ENCODE measurements around the gene RASA1. TPM values are rescaled to one million over a fixed set of nuclear protein-coding genes. Genes with fewer than 3 reads are reported as not detected.

RASA1 gene
- total RNA-seq, 4 donors from 2014 or later: 12.0 to 16.8 (median 12.2) TPM

DNA sequence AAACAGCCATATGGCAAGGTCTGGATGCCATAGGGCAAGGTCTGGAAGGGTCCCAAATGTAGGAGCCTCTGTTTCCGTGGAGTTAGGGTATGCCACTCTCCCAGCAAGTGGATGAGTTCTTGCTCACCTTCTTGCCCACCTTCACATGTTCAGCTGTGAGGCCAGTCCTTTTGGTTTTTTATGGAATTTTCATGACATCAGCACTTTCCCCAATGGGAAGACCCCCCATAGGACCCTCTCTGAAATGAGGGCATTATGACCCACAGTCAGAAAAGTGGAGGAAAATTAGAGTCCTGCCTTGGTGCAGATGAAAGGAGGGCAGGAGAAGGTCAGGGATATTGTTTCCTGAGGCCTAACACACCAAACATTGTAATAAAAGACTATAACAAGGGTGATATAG, 53.9 kb downstream of the RASA1 start:
- H3K36me3 ChIP-seq: no peaks in the 10 kb centered on the region
- ATAC-seq (no peak), DNase-seq (no peak)
- no peak overlapping the region for H3K27ac ChIP-seq
- H3K4me3 ChIP-seq: no peak overlapping the region
- no peaks in the 10 kb centered on the region for H3K27me3 ChIP-seq
- TF ChIP-seq CTCF (IDR thresholded peaks at IDR 0.05 in 4 of 5, conservative IDR thresholded peaks at IDR 0.05 in 1 of 5): no peak
- TF ChIP-seq POLR2A (IDR thresholded peaks at IDR 0.05): no peak
- no peaks in the 10 kb centered on the region for H3K4me1 ChIP-seq
- intact Hi-C loops (cut with DNase I; ENCODE audit: low total_unique reads): no loop called here
- in situ Hi-C loops (cut with MboI; ENCODE audit: low sequenced_read_pairs in 4 of 4): no loop called here
- H3K9me3 ChIP-seq: no peaks in the 10 kb centered on the region

DNA sequence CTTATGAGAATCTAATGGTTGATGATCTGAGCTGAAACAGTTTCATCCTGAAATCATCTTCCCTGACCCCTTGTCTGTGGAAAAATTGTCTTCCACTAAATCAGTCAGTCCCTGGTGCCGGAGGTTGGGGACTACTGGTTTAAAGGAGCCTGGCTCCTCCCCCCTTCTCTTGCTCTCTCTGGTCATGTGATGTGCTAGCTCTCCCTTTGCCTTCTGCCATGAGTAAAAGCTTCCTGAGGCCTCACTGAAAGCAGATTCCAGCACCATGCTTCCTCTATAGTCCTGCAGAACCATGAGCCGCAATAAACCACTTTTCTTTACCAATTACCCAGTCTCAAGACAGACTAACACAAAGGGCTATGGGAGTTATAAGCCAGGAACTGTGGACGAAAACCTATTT, 54.7 kb downstream of the RASA1 start:
- no peak overlapping the region for H3K27ac ChIP-seq
- H3K9me3 ChIP-seq: no peaks in the 10 kb centered on the region
- TF ChIP-seq CTCF (IDR thresholded peaks at IDR 0.05 in 4 of 5, conservative IDR thresholded peaks at IDR 0.05 in 1 of 5): no peak
- TF ChIP-seq POLR2A (IDR thresholded peaks at IDR 0.05): no peak
- no peaks in the 10 kb centered on the region for H3K36me3 ChIP-seq
- in situ Hi-C loops (cut with MboI; ENCODE audit: low sequenced_read_pairs in 4 of 4): no loop called here
- no peak for DNase-seq
- no peak overlapping the region for H3K4me3 ChIP-seq
- H3K4me1 ChIP-seq: no peaks in the 10 kb centered on the region
- no peaks in the 10 kb centered on the region for H3K27me3 ChIP-seq
- no peak for ATAC-seq
- intact Hi-C loops (cut with DNase I; ENCODE audit: low total_unique reads): no loop called here

DNA sequence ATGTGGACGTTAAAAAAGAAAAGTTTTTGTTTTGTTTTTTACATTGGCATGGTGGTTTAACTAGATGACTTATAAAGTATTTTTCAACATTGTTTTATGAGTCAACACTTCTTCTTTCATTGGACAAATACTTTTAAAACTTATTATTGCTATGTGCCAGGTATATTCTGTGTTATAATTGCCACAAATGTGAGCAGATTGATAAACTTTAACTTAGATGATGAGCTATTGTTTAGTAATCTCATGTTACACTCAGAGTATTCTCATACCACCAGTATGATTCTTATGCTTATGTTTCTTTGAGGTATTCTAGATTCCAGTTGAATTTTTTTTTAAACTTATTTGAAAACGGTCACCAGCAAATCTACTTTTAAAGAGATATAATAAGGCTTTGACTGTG, 60.3 kb downstream of the RASA1 start:
- H3K4me1 ChIP-seq: peaks cover 0 to 10% of the 10 kb centered on the region in 2 donors
- H3K36me3 ChIP-seq: no peaks in the 10 kb centered on the region
- in situ Hi-C loops (cut with MboI; ENCODE audit: low sequenced_read_pairs in 4 of 4): no loop called here
- H3K4me3 ChIP-seq: no peak overlapping the region
- intact Hi-C loops (cut with DNase I; ENCODE audit: low total_unique reads): no loop called here
- DNase-seq (no peak), ATAC-seq (no peak)
- no peaks in the 10 kb centered on the region for H3K9me3 ChIP-seq
- no peak overlapping the region for H3K27ac ChIP-seq
- TF ChIP-seq CTCF (IDR thresholded peaks at IDR 0.05 in 4 of 5, conservative IDR thresholded peaks at IDR 0.05 in 1 of 5): no peak
- TF ChIP-seq POLR2A (IDR thresholded peaks at IDR 0.05): no peak
- no peaks in the 10 kb centered on the region for H3K27me3 ChIP-seq

DNA sequence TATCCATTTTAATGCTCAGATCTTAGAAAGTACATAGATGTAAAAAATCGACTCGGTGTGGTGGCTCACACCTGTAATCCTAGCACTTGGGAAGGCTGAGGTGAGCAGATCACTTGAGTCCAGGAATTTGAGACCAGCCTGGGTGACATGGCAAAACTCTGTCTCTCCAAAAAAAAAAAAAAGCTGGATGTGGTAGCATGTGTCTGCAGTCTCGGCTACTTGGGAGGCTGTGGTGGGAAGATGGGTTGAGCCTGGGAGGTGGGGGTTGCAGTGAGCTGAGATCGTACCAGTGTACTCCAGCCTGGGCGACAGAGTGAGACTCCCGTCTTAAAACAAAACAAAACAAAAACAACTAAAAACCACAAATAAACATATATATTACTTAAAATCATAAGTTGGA, 61.4 kb downstream of the RASA1 start:
- in situ Hi-C loops (cut with MboI; ENCODE audit: low sequenced_read_pairs in 4 of 4): no loop called here
- TF ChIP-seq CTCF (IDR thresholded peaks at IDR 0.05 in 4 of 5, conservative IDR thresholded peaks at IDR 0.05 in 1 of 5): no peak
- TF ChIP-seq POLR2A (IDR thresholded peaks at IDR 0.05): no peak
- Histone ChIP-seq H3K27me3 (no peaks in the 10 kb centered on the region), H3K4me1 (peaks cover 0 to 10% of the 10 kb centered on the region in 2 donors), H3K27ac (no peak overlapping the region), H3K36me3 (no peaks in the 10 kb centered on the region), H3K4me3 (no peak overlapping the region), H3K9me3 (no peaks in the 10 kb centered on the region)
- DNase-seq (no peak), ATAC-seq (no peak)
- intact Hi-C loops (cut with DNase I; ENCODE audit: low total_unique reads): no loop called here

- DNase-seq (no peak), ATAC-seq (no peak)
- Histone ChIP-seq H3K4me3 (no peak overlapping the region), H3K4me1 (peaks cover 0 to 2% of the 10 kb centered on the region in 2 donors), H3K36me3 (peaks cover 0 to 20% of the 10 kb centered on the region in 2 donors), H3K9me3 (no peaks in the 10 kb centered on the region), H3K27me3 (no peaks in the 10 kb centered on the region), H3K27ac (no peak overlapping the region)
- intact Hi-C loops (cut with DNase I; ENCODE audit: low total_unique reads) (no loop called here), in situ Hi-C loops (cut with MboI; ENCODE audit: low sequenced_read_pairs in 4 of 4) (no loop called here)
- no peak for TF ChIP-seq CTCF (IDR thresholded peaks at IDR 0.05 in 4 of 5, conservative IDR thresholded peaks at IDR 0.05 in 1 of 5)
- TF ChIP-seq POLR2A (IDR thresholded peaks at IDR 0.05): no peak
Observed at GRCh38 chr5:87339986-87340385, 72.3 kb downstream of the RASA1 start.

All from gastrocnemius medialis (tissue), 4 donors.